Activated CD4-positive, alpha-beta T cell treated with anti-CD3 and anti-CD28 coated beads for 1 hour (primary cell): Measurements from ENCODE around the gene TOR1B.

Experiments used
- DNase-seq: peaks from one replicate; pipeline ENCODE4 v3.0.0-alpha.2; 2020

Gene TOR1B

GRCh38 chr9:129849901-129850300, 46.9 kb downstream of the TOR1B start:
- no peak for DNase-seq

- no peak for DNase-seq
Observed at GRCh38 chr9:129850821-129851550, 48.0 kb downstream of the TOR1B start.

- DNase-seq = no peak
Observed at GRCh38 chr9:129851821-129852220, 48.8 kb downstream of the TOR1B start.

- no peak for DNase-seq
Observed at GRCh38 chr9:129852579-129852978, 49.6 kb downstream of the TOR1B start.

GRCh38 chr9:129853614-129854013, 50.6 kb downstream of the TOR1B start:
- no peak for DNase-seq

- no peak for DNase-seq
Observed at GRCh38 chr9:129854588-129855110, 51.7 kb downstream of the TOR1B start.

- DNase-seq = no peak
Observed at GRCh38 chr9:129857207-129857606, 54.2 kb downstream of the TOR1B start.

- DNase-seq = no peak
Observed at GRCh38 chr9:129858167-129858962, 55.4 kb downstream of the TOR1B start.
